Fibroblast of skin of right quadriceps (primary cell): Measurements from ENCODE around the gene WWC1.
"Not testable (repeated sequence)": the region's sequence is repeated elsewhere in the genome, so short reads cannot be mapped to it uniquely, and the experiment has no call there.

ENCODE experiments used
- DNase-seq: peaks from one replicate; pipeline ENCODE4 v3.0.0-alpha.2; 2013

WWC1 gene

GRCh38 chr5:168339109-168339771 lies 47.8 kb downstream of the WWC1 start:
- no peak for DNase-seq

GRCh38 chr5:168339772-168340140 lies 48.3 kb downstream of the WWC1 start:
- DNase-seq: not testable (repeated sequence)

GRCh38 chr5:168340487-168340886 lies 49.0 kb downstream of the WWC1 start:
- no peak for DNase-seq

GRCh38 chr5:168341178-168341577 lies 49.7 kb downstream of the WWC1 start:
- DNase-seq: no peak

DNA sequence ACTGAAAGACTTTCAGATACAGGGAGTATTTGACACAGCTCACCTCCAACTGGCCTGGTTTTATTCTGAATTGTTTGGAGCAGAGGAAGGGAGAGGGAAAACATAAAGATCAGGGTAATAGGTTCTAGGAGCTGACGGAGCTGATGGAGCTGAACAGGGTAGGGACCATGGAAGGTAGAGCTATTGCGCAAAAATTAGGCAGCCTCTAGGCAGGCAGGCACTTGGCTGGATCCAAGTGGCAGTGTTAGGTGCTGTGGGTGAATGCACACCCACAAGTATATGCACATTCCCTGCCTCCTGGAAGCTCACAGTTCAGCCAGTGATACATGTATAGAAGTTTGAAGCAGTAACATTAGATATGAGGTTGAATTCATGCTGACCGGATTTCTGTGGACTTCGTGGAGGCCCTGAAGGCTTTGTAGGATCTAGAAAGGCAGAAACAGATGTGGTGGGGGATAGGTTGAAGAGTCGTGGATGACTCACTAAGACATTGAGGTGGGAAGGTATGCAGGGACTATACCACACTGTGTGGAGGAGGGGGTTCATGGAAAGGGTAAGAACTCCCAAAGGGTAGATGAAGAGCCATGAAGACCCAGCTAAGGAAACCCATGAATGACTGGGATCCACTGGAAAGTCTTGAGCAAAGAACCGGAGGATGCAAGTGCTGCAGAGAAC lies 50.8 kb downstream of the WWC1 start:
- peak; percentile 90 for DNase-seq

DNA sequence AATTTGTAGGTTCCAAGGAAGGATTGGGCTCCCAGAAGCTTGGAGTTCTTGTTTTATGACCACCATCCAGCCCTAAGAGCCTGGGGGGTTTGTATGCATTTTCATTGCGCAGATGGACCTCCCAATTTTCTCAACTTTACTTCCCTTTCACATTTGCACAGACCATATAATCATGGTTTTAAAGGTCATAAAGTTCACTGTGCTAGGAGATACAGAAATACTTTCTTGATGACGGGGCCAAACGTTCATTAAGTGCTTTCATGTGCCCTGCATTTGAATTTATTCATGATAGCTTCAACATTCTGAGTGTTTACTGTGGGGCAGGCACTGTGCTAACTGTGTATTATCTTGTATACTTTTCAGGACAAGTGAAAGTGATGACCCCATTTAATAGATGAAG lies 51.5 kb downstream of the WWC1 start:
- no peak for DNase-seq

- no peak for DNase-seq
These were observed 55.0 kb downstream of the WWC1 start for GRCh38 chr5:168346417-168346816.

DNA sequence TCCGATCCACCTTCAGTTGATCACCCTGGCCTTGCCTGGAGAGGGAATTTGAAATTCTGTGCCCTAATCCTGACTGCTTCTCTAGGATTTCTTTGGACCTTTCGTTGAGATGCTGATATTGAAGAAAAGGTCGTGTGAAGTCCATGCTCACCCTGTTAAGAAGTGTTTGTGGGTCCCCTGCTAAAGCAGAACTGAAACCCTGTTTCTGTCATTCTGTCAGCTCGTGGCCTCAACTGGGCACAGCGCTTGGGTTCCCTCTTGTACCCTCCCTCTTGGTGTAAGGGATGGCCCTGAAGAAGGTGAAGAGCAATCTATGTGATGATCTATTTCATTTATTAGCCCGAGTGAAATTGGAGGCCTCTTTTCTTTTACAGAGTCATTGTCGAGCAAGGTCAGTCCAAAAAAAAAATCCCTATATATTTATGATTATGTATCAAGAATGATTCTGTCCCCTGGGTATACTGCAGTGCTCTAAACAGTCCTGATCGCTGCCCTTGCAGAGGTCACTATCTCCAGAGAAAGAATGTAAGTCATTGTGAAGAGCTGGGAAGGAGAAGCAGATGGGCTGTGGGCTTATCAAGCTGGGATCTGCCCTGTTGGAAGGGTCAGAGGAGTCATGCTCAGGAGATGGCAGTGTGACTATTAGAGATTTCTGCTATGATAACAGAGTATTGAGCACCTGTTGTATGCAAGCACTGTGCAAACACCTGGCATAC lies 56.1 kb downstream of the WWC1 start:
- DNase-seq: no peak

DNA sequence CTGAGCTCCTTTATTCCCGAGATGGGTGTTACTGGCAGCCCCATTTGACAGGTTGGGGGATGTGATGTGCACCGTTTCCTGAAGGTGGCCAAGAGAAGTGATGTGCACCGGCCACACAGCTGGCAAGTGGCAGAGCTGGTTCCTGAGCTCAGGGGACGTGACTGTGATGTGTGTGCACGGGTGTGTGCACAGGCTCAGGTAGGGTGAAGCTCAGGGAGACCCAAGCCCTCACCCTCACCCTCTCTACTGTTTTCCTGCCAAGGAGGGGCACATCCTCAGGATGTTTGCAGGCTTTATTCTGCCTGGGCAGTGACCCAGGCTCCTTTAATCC lies 56.6 kb downstream of the WWC1 start:
- no peak for DNase-seq

DNA sequence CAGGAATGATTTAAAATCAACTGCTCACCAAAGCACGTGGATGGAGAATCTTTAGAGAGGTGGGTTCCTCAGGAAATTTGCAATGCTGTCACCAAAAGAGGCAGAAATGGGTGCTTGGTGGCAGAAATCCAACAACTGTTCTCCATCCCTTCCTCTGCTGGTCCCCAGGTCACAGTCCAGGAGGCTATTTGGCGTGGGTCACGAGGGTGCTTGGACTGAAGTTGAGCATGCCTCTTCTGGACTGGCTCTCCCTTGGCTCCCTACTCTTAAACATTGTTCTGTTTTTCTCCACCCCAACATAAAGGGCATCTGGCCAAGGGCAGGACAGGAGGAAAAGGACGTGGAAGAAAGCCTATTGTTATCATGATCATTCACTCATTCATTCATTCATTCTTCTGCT lies 58.9 kb downstream of the WWC1 start:
- DNase-seq: no peak

DNA sequence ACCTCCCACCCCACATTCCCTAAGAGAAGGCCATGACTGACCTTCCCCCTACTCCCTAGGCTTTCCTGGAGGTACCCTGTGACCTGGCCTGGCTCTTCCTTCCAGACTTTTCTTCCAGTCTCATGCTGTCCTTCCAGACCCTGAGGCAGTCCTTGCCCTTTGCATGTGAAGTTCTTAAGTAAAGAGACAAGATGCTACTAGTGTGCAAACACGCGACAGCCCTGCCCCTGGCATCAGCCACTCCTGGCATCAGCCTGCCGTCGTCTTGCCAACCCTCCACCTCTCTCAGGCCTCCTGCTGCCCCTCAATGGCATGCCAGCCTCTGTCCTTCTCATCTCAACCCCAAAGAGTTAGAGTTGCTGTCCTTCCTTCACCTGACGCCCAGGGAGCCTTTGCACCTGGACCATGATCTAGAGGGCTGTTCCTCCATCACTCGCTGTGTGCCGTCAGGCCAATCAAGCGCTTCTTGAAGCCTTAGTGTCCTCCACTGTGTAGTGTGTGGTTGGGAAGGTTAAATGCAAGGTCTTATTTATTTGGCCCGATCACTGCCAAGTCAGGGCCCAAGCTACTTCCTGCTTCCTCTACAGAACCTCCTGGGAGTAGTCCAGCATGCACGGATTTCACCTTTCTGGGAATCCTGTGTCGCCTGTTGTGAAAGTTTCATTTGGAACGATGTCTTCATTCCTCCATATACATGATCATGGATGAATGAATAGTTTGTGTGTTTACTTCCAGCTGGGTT lies 61.9 kb downstream of the WWC1 start:
- peak; percentile 29 for DNase-seq

DNA sequence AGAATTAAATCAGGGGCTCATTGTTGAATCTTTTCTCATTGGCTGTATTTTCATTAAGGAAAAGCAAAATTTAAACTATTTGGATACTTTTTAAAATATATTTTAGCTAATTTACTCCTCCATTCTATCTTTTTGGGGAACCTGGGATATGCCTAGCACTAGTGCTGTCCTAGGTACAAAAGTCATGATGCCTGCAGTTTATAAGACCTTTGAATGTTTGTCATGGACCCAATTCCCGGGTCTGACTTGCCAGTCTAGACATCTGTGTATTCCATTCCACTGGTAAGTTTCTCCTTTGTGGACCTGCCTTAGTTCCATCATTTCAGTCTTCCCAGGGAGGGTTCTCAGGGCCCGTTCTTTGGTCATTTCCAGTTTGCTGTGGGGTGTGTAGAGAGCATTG lies 63.0 kb downstream of the WWC1 start:
- DNase-seq: no peak

DNA sequence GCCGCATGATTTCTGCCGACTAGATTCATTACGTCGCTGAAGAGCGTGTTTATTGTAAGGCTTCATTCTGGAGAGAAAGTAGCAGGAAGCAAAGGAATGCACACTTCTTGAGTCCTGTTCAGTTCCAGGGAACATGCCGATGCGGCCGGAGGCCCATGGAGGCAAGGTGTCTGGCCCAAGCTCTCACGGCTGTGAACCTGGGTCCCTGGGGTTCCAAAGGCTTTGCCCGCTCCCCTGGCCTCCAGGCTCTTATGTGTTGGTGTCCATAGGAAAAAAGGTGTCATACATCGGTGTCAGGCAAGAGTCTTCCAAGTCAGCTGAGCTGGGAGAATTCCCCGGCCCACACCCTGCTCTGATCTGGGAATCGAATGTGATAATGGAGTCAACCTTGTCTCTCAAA lies 64.7 kb downstream of the WWC1 start:
- no peak for DNase-seq

DNA sequence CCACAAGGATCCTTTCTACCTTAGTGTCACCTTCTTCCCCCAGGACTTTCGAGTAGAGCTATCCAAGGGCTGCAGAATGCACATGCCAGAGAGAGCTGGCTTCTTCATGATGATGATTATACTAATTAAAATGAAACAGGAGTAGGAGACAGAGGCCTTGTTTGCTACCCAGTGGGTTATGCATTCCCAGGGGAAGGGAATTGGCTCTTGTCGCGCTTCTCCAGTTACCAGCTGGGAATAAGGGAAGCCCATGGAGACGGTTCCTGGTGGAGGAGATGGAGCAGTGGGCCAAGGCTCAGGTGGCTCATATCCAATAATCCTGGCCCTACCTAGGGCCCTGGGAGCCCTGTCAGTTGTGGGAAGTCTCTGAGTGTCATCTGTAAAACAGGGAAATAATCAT lies 65.1 kb downstream of the WWC1 start:
- DNase-seq: no peak

GRCh38 chr5:168357876-168358275 lies 66.4 kb downstream of the WWC1 start:
- peak; percentile 58 for DNase-seq

DNA sequence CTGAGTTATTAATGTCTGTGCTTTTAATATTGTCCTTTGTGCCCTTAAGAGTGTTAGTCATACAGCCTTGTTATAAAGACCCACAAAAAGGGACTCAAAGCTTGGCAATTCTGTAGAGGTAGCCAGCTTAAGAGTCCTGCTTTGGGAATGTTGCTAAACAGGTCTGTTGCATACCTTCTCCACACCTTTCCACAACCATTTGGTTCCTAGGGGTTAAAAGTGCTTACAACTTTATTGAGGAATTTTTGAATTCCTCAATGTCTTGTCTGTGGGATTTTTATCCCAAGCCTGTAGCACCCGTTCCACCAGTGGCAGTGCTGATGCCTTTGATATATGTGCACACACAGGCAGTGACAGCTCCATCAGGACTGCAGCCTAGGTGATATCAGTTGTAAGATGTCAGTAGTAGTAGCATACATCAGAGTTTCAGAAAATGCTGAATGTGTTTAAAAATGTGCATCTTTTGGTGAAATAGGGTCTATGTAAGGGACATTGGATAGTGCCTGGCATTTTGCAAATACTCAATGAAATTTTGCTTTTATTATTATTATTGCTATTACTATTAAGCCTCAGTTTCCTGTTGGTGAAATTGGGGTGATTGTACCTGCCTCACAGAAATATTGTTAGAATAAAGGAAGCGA lies 68.5 kb downstream of the WWC1 start:
- no peak for DNase-seq

GRCh38 chr5:168360521-168361285 lies 69.3 kb downstream of the WWC1 start:
- DNase-seq: no peak

GRCh38 chr5:168362097-168362885 lies 70.8 kb downstream of the WWC1 start:
- no peak for DNase-seq

GRCh38 chr5:168364151-168364661 lies 72.8 kb downstream of the WWC1 start:
- peak; percentile 91 for DNase-seq

DNA sequence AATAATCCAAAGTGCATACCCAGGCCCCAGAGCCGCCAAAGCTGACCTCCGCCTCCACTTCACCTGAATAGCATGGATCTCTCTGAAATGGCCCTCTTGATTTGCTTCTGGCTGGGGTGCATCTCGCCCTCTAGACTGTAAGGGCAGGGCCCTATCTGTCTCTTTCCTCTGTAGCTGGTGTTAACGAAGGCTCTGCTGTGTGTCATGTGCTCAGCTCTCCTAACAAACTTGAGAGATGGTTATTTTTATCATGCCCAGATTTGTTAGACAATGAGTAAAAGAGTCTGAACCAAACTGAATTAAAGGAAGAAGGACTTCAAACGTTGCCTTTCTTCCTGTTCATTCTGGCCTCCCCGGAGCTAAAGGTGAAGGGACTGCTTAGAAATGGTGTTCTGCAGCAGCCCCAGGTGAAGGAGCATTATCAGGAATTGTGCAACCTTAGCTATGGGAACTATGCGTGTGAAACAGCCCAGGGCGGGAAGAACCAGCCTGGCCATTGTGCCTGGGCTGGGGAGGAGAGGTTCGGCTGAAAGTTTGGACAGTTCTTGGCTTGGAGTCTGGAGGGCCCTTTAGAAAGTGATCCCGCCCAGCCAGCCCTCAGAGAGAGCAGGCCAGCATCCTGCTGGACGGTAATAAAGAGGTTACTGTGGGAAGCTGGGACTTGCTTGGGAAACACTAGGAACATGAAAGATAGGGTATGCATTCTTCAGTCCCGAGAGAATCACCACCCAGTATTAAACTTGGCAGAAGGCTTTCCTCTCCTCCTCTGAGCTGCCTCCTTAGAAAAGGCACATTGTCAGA lies 73.5 kb downstream of the WWC1 start:
- DNase-seq: peak; percentile 38
